Neural progenitor cell (in vitro differentiated cells): Measurements from ENCODE around the gene PLK5. TPM values are rescaled to one million over a fixed set of nuclear protein-coding genes. Genes with fewer than 3 reads are reported as not detected.

Experiments used
- DNase-seq: peaks from one replicate; pipeline ENCODE4 v3.0.0-alpha.2; 2016; ENCODE audit warnings: low spot score
- H2AFZ ChIP-seq: fragments of 200-600 bp; sonication (generic); replicated peaks from 2 replicates; pipeline ENCODE4 v1.6.1; 2016; ENCODE audit warnings: antibody characterized with exemption
- H3F3A ChIP-seq: fragments of 200-600 bp; sonication (generic); 2 replicates; pipeline ENCODE4 v1.6.1; 2016; ENCODE audit warnings: antibody characterized with exemption, low read depth
- H3K27ac ChIP-seq: fragments of 200-600 bp; sonication (generic); 2 replicates; pipeline ENCODE4 v1.5.1; 2016; ENCODE audit warnings: mild to moderate bottlenecking
- H3K27me3 ChIP-seq: fragments of 200-600 bp; sonication (generic); 2 replicates; pipeline ENCODE4 v1.6.1; 2016; ENCODE audit warnings: mild to moderate bottlenecking, moderate library complexity
- H3K36me3 ChIP-seq: fragments of 200-600 bp; sonication (generic); 2 replicates; pipeline ENCODE4 v1.5.1; 2016
- H3K4me1 ChIP-seq: fragments of 200-600 bp; sonication (generic); 2 replicates; pipeline ENCODE4 v1.6.1; 2016; ENCODE audit warnings: mixed run types
- H3K4me2 ChIP-seq: fragments of 200-600 bp; sonication (generic); 2 replicates; pipeline ENCODE4 v1.6.1; 2016
- H3K4me3 ChIP-seq: fragments of 200-600 bp; sonication (generic); 2 replicates; pipeline ENCODE4 v1.5.1; 2016
- H3K79me2 ChIP-seq: fragments of 200-600 bp; sonication (generic); 2 replicates; pipeline ENCODE4 v1.6.1; 2016; ENCODE audit warnings: low read depth
- H3K9ac ChIP-seq: fragments of 200-600 bp; sonication (generic); 2 replicates; pipeline ENCODE4 v1.6.1; 2016
- H3K9me3 ChIP-seq: fragments of 200-600 bp; sonication (generic); 2 replicates; pipeline ENCODE4 v1.5.1; 2016; ENCODE audit warnings: low read depth
- H4K20me1 ChIP-seq: fragments of 200-600 bp; sonication (generic); 2 replicates; pipeline ENCODE4 v1.6.1; 2016; ENCODE audit warnings: low read depth
- H3K27ac Mint-ChIP-seq: 3 replicates; pipeline ENCODE4 v1.8.0; 2021; ENCODE audit warnings: mixed read lengths
- H3K27me3 Mint-ChIP-seq: 2 replicates; pipeline ENCODE4 v1.8.0; 2022; ENCODE audit warnings: low read depth, mild to moderate bottlenecking, inconsistent platforms, moderate library complexity, mixed read lengths; ENCODE audit not compliant: insufficient read depth
- H3K36me3 Mint-ChIP-seq: 3 replicates; pipeline ENCODE4 v1.8.0; 2021; ENCODE audit warnings: mixed read lengths
- H3K4me1 Mint-ChIP-seq: 3 replicates; pipeline ENCODE4 v1.8.0; 2021; ENCODE audit warnings: mixed read lengths
- H3K4me3 Mint-ChIP-seq: 3 replicates; pipeline ENCODE4 v1.8.0; 2021; ENCODE audit warnings: mild to moderate bottlenecking, moderate library complexity, mixed read lengths
- H3K9me3 Mint-ChIP-seq: 3 replicates; pipeline ENCODE4 v1.8.0; 2020; ENCODE audit warnings: mixed read lengths
- CTCF ChIP-seq: fragments of 200-600 bp; sonication (generic); IDR thresholded peaks from 2 replicates; pipeline ENCODE4 v1.5.1; 2017; ENCODE audit warnings: antibody characterized with exemption, mild to moderate bottlenecking
- EZH2 ChIP-seq: fragments of 200-600 bp; sonication (generic); IDR thresholded peaks from 2 replicates; pipeline ENCODE4 v1.6.1; 2017; ENCODE audit warnings: antibody characterized with exemption, mild to moderate bottlenecking, moderate library complexity
- EZH2phosphoT487 ChIP-seq: fragments of 200-600 bp; sonication (generic); IDR thresholded peaks from 2 replicates; pipeline ENCODE4 v1.6.1; 2017; ENCODE audit warnings: antibody characterized with exemption
- total RNA-seq: library from RNA; depleted of rRNA; stranded (reverse); fragments of >200 nt; gene quantifications from 2 replicates; pipeline ENCODE4 v1.2.3, GENCODE V29; 2015; ENCODE audit warnings: low replicate concordance

Gene PLK5
- total RNA-seq, 1 donor from 2014 or later: not detected

GRCh38 chr19:1502433-1503088 lies 21.3 kb upstream of the PLK5 start:
- Mint-ChIP-seq H3K36me3 (no peaks in the 10 kb centered on the region), H3K27ac (no peak overlapping the region), H3K27me3 (peaks cover 14% of the 10 kb centered on the region), H3K4me3 (peak overlapping the region; percentile 31), H3K9me3 (peaks cover 9% of the 10 kb centered on the region), H3K4me1 (peaks cover 14% of the 10 kb centered on the region)
- H3K9ac ChIP-seq: no peak overlapping the region
- no peak for TF ChIP-seq EZH2phosphoT487
- no peak for TF ChIP-seq CTCF
- no peak for TF ChIP-seq EZH2
- H3K27me3 ChIP-seq: peaks cover 41% of the 10 kb centered on the region
- H2AFZ ChIP-seq: no peak overlapping the region
- peaks cover 3% of the 10 kb centered on the region for H3K4me1 ChIP-seq
- no peak overlapping the region for H3K4me3 ChIP-seq
- no peaks in the 10 kb centered on the region for H3K79me2 ChIP-seq
- no peak for DNase-seq
- no peak overlapping the region for H3K27ac ChIP-seq
- H3K9me3 ChIP-seq: peaks cover 6% of the 10 kb centered on the region
- H3F3A ChIP-seq: peaks cover 17% of the 10 kb centered on the region
- no peaks in the 10 kb centered on the region for H4K20me1 ChIP-seq
- H3K36me3 ChIP-seq: no peaks in the 10 kb centered on the region
- H3K4me2 ChIP-seq: peak overlapping the region; percentile 41

- no peak overlapping the region for H3K9ac ChIP-seq
- H3K27ac ChIP-seq: no peak overlapping the region
- no peaks in the 10 kb centered on the region for H3K79me2 ChIP-seq
- Mint-ChIP-seq H3K36me3 (no peaks in the 10 kb centered on the region), H3K9me3 (peaks cover 9% of the 10 kb centered on the region), H3K27me3 (peaks cover 10% of the 10 kb centered on the region), H3K4me1 (peaks cover 15% of the 10 kb centered on the region), H3K4me3 (no peak overlapping the region), H3K27ac (no peak overlapping the region)
- H3K4me2 ChIP-seq: peak overlapping the region; percentile 41
- H3K9me3 ChIP-seq: peaks cover 6% of the 10 kb centered on the region
- no peak overlapping the region for H3K4me3 ChIP-seq
- no peaks in the 10 kb centered on the region for H4K20me1 ChIP-seq
- no peaks in the 10 kb centered on the region for H3K4me1 ChIP-seq
- no peak for TF ChIP-seq EZH2
- TF ChIP-seq CTCF: peak; percentile 79
- no peak for TF ChIP-seq EZH2phosphoT487
- peaks cover 16% of the 10 kb centered on the region for H3F3A ChIP-seq
- H3K36me3 ChIP-seq: no peaks in the 10 kb centered on the region
- peaks cover 41% of the 10 kb centered on the region for H3K27me3 ChIP-seq
- peak overlapping the region; percentile 8 for H2AFZ ChIP-seq
- peak; percentile 86 for DNase-seq
Measured at GRCh38 chr19:1503089-1503924, 20.6 kb upstream of the PLK5 start.

- H3K4me2 ChIP-seq: no peak overlapping the region
- peaks cover 9% of the 10 kb centered on the region for H3K9me3 Mint-ChIP-seq
- H3K36me3 ChIP-seq: no peaks in the 10 kb centered on the region
- H3K4me3 Mint-ChIP-seq: peak overlapping the region; percentile 21
- H3K36me3 Mint-ChIP-seq: no peaks in the 10 kb centered on the region
- H3K27me3 Mint-ChIP-seq: peaks cover 10% of the 10 kb centered on the region
- H3K4me1 Mint-ChIP-seq: peaks cover 19% of the 10 kb centered on the region
- no peaks in the 10 kb centered on the region for H3K79me2 ChIP-seq
- H2AFZ ChIP-seq: no peak overlapping the region
- H3K9me3 ChIP-seq: peaks cover 6% of the 10 kb centered on the region
- peak overlapping the region; percentile 48 for H3K27ac Mint-ChIP-seq
- no peaks in the 10 kb centered on the region for H4K20me1 ChIP-seq
- H3K9ac ChIP-seq: no peak overlapping the region
- H3K27ac ChIP-seq: no peak overlapping the region
- TF ChIP-seq CTCF (no peak), EZH2 (no peak), EZH2phosphoT487 (no peak)
- H3K27me3 ChIP-seq: peaks cover 41% of the 10 kb centered on the region
- H3F3A ChIP-seq: peaks cover 23% of the 10 kb centered on the region
- DNase-seq: no peak
- H3K4me1 ChIP-seq: no peaks in the 10 kb centered on the region
- H3K4me3 ChIP-seq: no peak overlapping the region
Measured at GRCh38 chr19:1503925-1504773, 19.7 kb upstream of the PLK5 start.
